22Rv1 (cell line): Measurements from ENCODE around the gene NCKAP5L.

Source experiments
- ZFX ChIP-seq: fragments of 450-650 bp; IDR thresholded peaks from 2 replicates; pipeline ENCODE4 v1.6.1; 2017; ENCODE audit warnings: antibody characterized with exemption, borderline replicate concordance
- TF ChIP-seq, protein P1 (sequence below): fragments of 450-650 bp; IDR thresholded peaks from 2 replicates; pipeline ENCODE4 v1.5.1; 2017; ENCODE audit warnings: mild to moderate bottlenecking

GRCh38 chr12:49787672-49788071 lies 40.5 kb downstream of the NCKAP5L start:
- TF ChIP-seq, protein P1, sequence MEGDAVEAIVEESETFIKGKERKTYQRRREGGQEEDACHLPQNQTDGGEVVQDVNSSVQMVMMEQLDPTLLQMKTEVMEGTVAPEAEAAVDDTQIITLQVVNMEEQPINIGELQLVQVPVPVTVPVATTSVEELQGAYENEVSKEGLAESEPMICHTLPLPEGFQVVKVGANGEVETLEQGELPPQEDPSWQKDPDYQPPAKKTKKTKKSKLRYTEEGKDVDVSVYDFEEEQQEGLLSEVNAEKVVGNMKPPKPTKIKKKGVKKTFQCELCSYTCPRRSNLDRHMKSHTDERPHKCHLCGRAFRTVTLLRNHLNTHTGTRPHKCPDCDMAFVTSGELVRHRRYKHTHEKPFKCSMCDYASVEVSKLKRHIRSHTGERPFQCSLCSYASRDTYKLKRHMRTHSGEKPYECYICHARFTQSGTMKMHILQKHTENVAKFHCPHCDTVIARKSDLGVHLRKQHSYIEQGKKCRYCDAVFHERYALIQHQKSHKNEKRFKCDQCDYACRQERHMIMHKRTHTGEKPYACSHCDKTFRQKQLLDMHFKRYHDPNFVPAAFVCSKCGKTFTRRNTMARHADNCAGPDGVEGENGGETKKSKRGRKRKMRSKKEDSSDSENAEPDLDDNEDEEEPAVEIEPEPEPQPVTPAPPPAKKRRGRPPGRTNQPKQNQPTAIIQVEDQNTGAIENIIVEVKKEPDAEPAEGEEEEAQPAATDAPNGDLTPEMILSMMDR = no peak
- no peak for TF ChIP-seq ZFX
